Transverse colon (tissue), 4 donors: ENCODE measurements around the gene NMRK1.

Source experiments
- CTCF ChIP-seq, 5 experiments: fragments of 200-600 bp in 3 of 5; fragments of 450-650 bp in 2 of 5; sonication (generic) in 3 of 5; IDR thresholded peaks; 1 replicate in 2 of 5; 2 replicates in 3 of 5; pipeline ENCODE4 v1.5.1; 2016 to 2017; ENCODE audit warnings: antibody characterized with exemption in 5 of 5, inconsistent platforms in 3 of 5, mild to moderate bottlenecking in 2 of 5, moderate library complexity in 1 of 5
- EP300 ChIP-seq: sonication (generic); formaldehyde crosslinking; IDR thresholded peaks from one replicate; pipeline ENCODE4 v1.6.1; 2017; ENCODE audit warnings: antibody characterized with exemption, low read depth
- POLR2A ChIP-seq: fragments of 450-650 bp; IDR thresholded peaks from one replicate; pipeline ENCODE4 v1.6.1; 2016; ENCODE audit warnings: antibody characterized with exemption, mild to moderate bottlenecking, moderate library complexity
- POLR2AphosphoS5 ChIP-seq, 3 donors: sonication (generic); formaldehyde crosslinking; IDR thresholded peaks; one replicate each; pipeline ENCODE4 v1.6.1; 2016; ENCODE audit warnings: antibody characterized with exemption in 3 of 3

- no peak for TF ChIP-seq POLR2A
- no peak for TF ChIP-seq POLR2AphosphoS5 (IDR thresholded peaks at IDR 0.05)
- TF ChIP-seq CTCF (IDR thresholded peaks at IDR 0.05), result no peak
- TF ChIP-seq EP300, result no peak
Measured at GRCh38 chr9:75096796-75097195, 8.8 kb upstream of the NMRK1 start.
